ENCODE results near the gene PDCD2L.

The PDCD2L gene

GRCh38 chr19:34474233-34474989, 70.2 kb downstream of the PDCD2L start:
- DNase-seq = no peak

GRCh38 chr19:34475026-34475974, 71.1 kb downstream of the PDCD2L start:
- no peak for DNase-seq

Data from stimulated activated CD4-positive, alpha-beta T cell treated with anti-CD3 and anti-CD28 coated beads, Interleukin-4, amount 100 ng/mL, for 1 hour (primary cell).